ENCODE results near the gene MFAP3.

DNA sequence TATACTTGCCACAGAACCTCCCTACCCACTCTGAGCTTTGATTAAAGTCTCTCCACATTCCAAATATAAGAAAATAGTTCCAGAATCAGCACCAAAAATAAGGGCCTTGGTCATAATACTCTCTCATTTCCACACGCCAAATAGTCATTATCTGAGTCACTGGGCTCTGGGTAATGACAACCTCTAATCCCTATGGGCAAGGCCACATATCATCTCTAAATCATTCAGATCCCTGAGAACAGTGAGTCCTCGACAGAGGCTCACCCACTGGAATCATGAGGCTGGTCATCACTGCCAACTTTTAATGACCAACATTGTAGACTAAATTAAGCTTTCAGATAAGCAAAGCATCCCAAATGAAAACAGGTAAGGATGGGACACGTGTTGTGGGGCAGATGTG, 28.1 kb upstream of the MFAP3 start:
- TF ChIP-seq, protein P1, sequence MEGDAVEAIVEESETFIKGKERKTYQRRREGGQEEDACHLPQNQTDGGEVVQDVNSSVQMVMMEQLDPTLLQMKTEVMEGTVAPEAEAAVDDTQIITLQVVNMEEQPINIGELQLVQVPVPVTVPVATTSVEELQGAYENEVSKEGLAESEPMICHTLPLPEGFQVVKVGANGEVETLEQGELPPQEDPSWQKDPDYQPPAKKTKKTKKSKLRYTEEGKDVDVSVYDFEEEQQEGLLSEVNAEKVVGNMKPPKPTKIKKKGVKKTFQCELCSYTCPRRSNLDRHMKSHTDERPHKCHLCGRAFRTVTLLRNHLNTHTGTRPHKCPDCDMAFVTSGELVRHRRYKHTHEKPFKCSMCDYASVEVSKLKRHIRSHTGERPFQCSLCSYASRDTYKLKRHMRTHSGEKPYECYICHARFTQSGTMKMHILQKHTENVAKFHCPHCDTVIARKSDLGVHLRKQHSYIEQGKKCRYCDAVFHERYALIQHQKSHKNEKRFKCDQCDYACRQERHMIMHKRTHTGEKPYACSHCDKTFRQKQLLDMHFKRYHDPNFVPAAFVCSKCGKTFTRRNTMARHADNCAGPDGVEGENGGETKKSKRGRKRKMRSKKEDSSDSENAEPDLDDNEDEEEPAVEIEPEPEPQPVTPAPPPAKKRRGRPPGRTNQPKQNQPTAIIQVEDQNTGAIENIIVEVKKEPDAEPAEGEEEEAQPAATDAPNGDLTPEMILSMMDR (IDR thresholded peaks at IDR 0.05): no peak
- no peak for TF ChIP-seq ZFX (IDR thresholded peaks at IDR 0.05; ENCODE audit: borderline replicate concordance)
